Esophagus muscularis mucosa (tissue), 4 donors: ENCODE results near the gene LTA4H. TPM values are rescaled to one million over a fixed set of nuclear protein-coding genes. Genes with fewer than 3 reads are reported as not detected.
"Not testable (repeated sequence)": the region's sequence is repeated elsewhere in the genome, so short reads cannot be mapped to it uniquely, and the experiment has no call there.

Source experiments
- DNase-seq: peaks from one replicate; pipeline ENCODE4 v3.0.0-alpha.2; 2017; ENCODE audit errors: extremely low spot score
- H3K27ac ChIP-seq, 4 donors: fragments of 200-600 bp; sonication (generic); replicated peaks in 1 of 4; 1 replicate in 3 of 4; 2 replicates in 1 of 4; pipeline ENCODE4 v1.5.1; 2016 to 2019; ENCODE audit warnings: mild to moderate bottlenecking in 1 of 4
- H3K27me3 ChIP-seq, 4 donors: fragments of 200-600 bp; sonication (generic); one replicate each; pipeline versions ENCODE4 v1.5.1 to v1.6.0; 2016 to 2019
- H3K36me3 ChIP-seq, 4 donors: fragments of 200-600 bp; sonication (generic); one replicate each; pipeline ENCODE4 v1.5.1; 2016 to 2019
- H3K4me1 ChIP-seq, 4 donors: fragments of 200-600 bp; sonication (generic); one replicate each; pipeline ENCODE4 v1.5.1; 2016 to 2019
- H3K4me3 ChIP-seq, 4 donors: fragments of 200-600 bp; sonication (generic); 1 replicate in 2 of 4; 2 replicates in 2 of 4; pipeline ENCODE4 v1.5.1; 2016 to 2019; ENCODE audit warnings: mild to moderate bottlenecking in 4 of 4, moderate library complexity in 1 of 4
- H3K9me3 ChIP-seq, 4 donors: fragments of 200-600 bp; sonication (generic); 1 replicate in 3 of 4; 2 replicates in 1 of 4; pipeline ENCODE4 v1.5.1; 2016 to 2019
- CTCF ChIP-seq, 3 experiments: fragments of 200-600 bp in 2 of 3; fragments of 450-650 bp in 1 of 3; sonication (generic) in 2 of 3; IDR thresholded peaks; one replicate each; pipeline ENCODE4 v1.5.1; 2017 to 2019; ENCODE audit warnings: antibody characterized with exemption in 3 of 3, mild to moderate bottlenecking in 2 of 3, moderate library complexity in 1 of 3
- EP300 ChIP-seq: sonication (generic); formaldehyde crosslinking; IDR thresholded peaks from one replicate; pipeline ENCODE4 v1.6.1; 2017; ENCODE audit warnings: antibody characterized with exemption
- POLR2A ChIP-seq: fragments of 450-650 bp; IDR thresholded peaks from one replicate; pipeline ENCODE4 v1.6.1; 2017; ENCODE audit warnings: antibody characterized with exemption, moderate library complexity, mild to moderate bottlenecking, low read depth
- POLR2AphosphoS5 ChIP-seq, 2 donors: sonication (generic); formaldehyde crosslinking; IDR thresholded peaks; one replicate each; pipeline ENCODE4 v1.6.1; 2017; ENCODE audit warnings: antibody characterized with exemption in 2 of 2
- WGBS: methylation state at CpG from one replicate; pipeline ENCODE4 v1.1.5; 2018; 5-methylcytosine and 5-hydroxymethylcytosine counted together
- intact Hi-C: fragments of 100-400 bp; cut with DNase I; formaldehyde crosslinking; loops from one replicate; pipeline ENCODE4 v1.15.1; 2023
- total RNA-seq, 4 donors: library from RNA; depleted of rRNA; stranded (reverse); fragments of >200 nt; gene quantifications; one replicate each; pipeline versions ENCODE4 v1.1.0 to v1.2.1, GENCODE V29; 2016

The LTA4H gene
- total RNA-seq, 4 donors from 2014 or later: 47.8 to 75.0 (median 64.5) TPM

- TF ChIP-seq EP300 (no peak), POLR2A (no peak), CTCF (IDR thresholded peaks at IDR 0.05) (no peak), POLR2AphosphoS5 (IDR thresholded peaks at IDR 0.05) (no peak)
Observed at GRCh38 chr12:96070670-96071279, 35.4 kb upstream of the LTA4H start.

GRCh38 chr12:96069511-96070231 lies 34.3 kb upstream of the LTA4H start:
- intact Hi-C loops: no loop called here
- Histone ChIP-seq H3K27ac (no peak overlapping the region), H3K4me3 (no peak overlapping the region), H3K4me1 (peaks cover 0 to 7% (median 7%) of the 10 kb centered on the region in 4 donors), H3K9me3 (no peaks in the 10 kb centered on the region), H3K36me3 (no peaks in the 10 kb centered on the region), H3K27me3 (no peaks in the 10 kb centered on the region)
- TF ChIP-seq CTCF (IDR thresholded peaks at IDR 0.05) (no peak), EP300 (no peak), POLR2AphosphoS5 (IDR thresholded peaks at IDR 0.05) (no peak), POLR2A (no peak)
- 85% methylated on average over 7 of the region's 7 CpGs for WGBS
- DNase-seq: no peak

More at GRCh38 chr12:96070670-96071279, 35.4 kb upstream of the LTA4H start:
- WGBS: 65% methylated on average over 7 of the region's 7 CpGs
- no peak for DNase-seq
- H3K27ac ChIP-seq: no peak overlapping the region
- H3K27me3 ChIP-seq: no peaks in the 10 kb centered on the region
- no peaks in the 10 kb centered on the region for H3K36me3 ChIP-seq
- peaks cover 0 to 10% (median 7%) of the 10 kb centered on the region in 4 donors for H3K4me1 ChIP-seq
- no peak overlapping the region for H3K4me3 ChIP-seq
- H3K9me3 ChIP-seq: no peaks in the 10 kb centered on the region
- intact Hi-C loops: no loop called here

GRCh38 chr12:96068636-96069035 lies 33.2 kb upstream of the LTA4H start:
- no peaks in the 10 kb centered on the region for H3K9me3 ChIP-seq
- no peak overlapping the region for H3K27ac ChIP-seq
- intact Hi-C loops: no loop called here
- TF ChIP-seq POLR2AphosphoS5 (IDR thresholded peaks at IDR 0.05): no peak
- TF ChIP-seq CTCF (IDR thresholded peaks at IDR 0.05): no peak
- TF ChIP-seq EP300: no peak
- TF ChIP-seq POLR2A: no peak
- 91% methylated on average over 2 of the region's 2 CpGs for WGBS
- DNase-seq: no peak
- H3K27me3 ChIP-seq: no peaks in the 10 kb centered on the region
- H3K4me1 ChIP-seq: peaks cover 0 to 7% (median 6%) of the 10 kb centered on the region in 4 donors
- H3K4me3 ChIP-seq: no peak overlapping the region
- no peaks in the 10 kb centered on the region for H3K36me3 ChIP-seq

- intact Hi-C loops: no loop called here
- DNase-seq: no peak
Observed at GRCh38 chr12:96068111-96068510, 32.7 kb upstream of the LTA4H start.

GRCh38 chr12:96065776-96066175 lies 30.4 kb upstream of the LTA4H start:
- DNase-seq: not testable (repeated sequence)

More at GRCh38 chr12:96068111-96068510, 32.7 kb upstream of the LTA4H start:
- 92% methylated on average over 5 of the region's 5 CpGs for WGBS
- H3K4me1 ChIP-seq: peaks cover 0 to 6% (median 4%) of the 10 kb centered on the region in 4 donors
- H3K4me3 ChIP-seq: no peak overlapping the region
- TF ChIP-seq POLR2A: no peak
- no peak for TF ChIP-seq CTCF (IDR thresholded peaks at IDR 0.05)
- H3K27ac ChIP-seq: no peak overlapping the region
- H3K9me3 ChIP-seq: no peaks in the 10 kb centered on the region
- H3K36me3 ChIP-seq: no peaks in the 10 kb centered on the region
- no peaks in the 10 kb centered on the region for H3K27me3 ChIP-seq

More at GRCh38 chr12:96065776-96066175, 30.4 kb upstream of the LTA4H start:
- 96% methylated on average over 3 of the region's 3 CpGs for WGBS
- H3K27ac ChIP-seq, H3K4me1 ChIP-seq, H3K4me3 ChIP-seq, H3K36me3 ChIP-seq, H3K9me3 ChIP-seq, H3K27me3 ChIP-seq, intact Hi-C loops: not testable (repeated sequence)
